Adrenal gland (tissue), 12 donors: Measurements from ENCODE around the gene RPS6KA5. TPM values are rescaled to one million over a fixed set of nuclear protein-coding genes. Genes with fewer than 3 reads are reported as not detected.

Source experiments
- DNase-seq, 7 donors: peaks; one replicate each; pipeline ENCODE4 v3.0.0-alpha.2; 2019 to 2020
- H3K27ac ChIP-seq, 5 donors: fragments of 200-600 bp; sonication (generic) in 4 of 5; 1 replicate in 3 of 5; 2 replicates in 2 of 5; pipeline versions ENCODE4 v1.5.1 to v1.8.0; 2016 to 2020; ENCODE audit warnings: mild to moderate bottlenecking in 1 of 5
- H3K27me3 ChIP-seq: fragments of 200-600 bp; 2 replicates; pipeline ENCODE4 v1.8.0; 2021
- H3K36me3 ChIP-seq, 2 donors: fragments of 200-600 bp; replicated peaks in 1 of 2; 1 replicate in 1 of 2; 2 replicates in 1 of 2; pipeline versions ENCODE4 v1.5.1 to v1.8.0; 2018 to 2022
- H3K4me1 ChIP-seq, 2 donors: fragments of 200-600 bp; replicated peaks in 1 of 2; 1 replicate in 1 of 2; 2 replicates in 1 of 2; pipeline versions ENCODE4 v1.5.1 to v1.8.0; 2018 to 2021
- H3K4me3 ChIP-seq, 4 donors: fragments of 200-600 bp; sonication (generic) in 3 of 4; one replicate each; pipeline ENCODE4 v1.5.1; 2016 to 2018
- H3K9me3 ChIP-seq, 3 donors: fragments of 200-600 bp; sonication (generic) in 1 of 3; replicated peaks in 1 of 3; 1 replicate in 2 of 3; 2 replicates in 1 of 3; pipeline versions ENCODE4 v1.5.1 to v1.8.0; 2016 to 2021
- CTCF ChIP-seq, 6 experiments: fragments of 450-650 bp in 4 of 6; fragments of 200-600 bp in 2 of 6; sonication (generic) in 1 of 6; IDR thresholded peaks; 1 replicate in 5 of 6; 2 replicates in 1 of 6; pipeline versions ENCODE4 v1.5.1 to v1.8.0; 2016 to 2021; ENCODE audit warnings: antibody characterized with exemption in 6 of 6, mild to moderate bottlenecking in 2 of 6, moderate library complexity in 1 of 6
- POLR2A ChIP-seq, 2 donors: fragments of 450-650 bp; IDR thresholded peaks; one replicate each; pipeline ENCODE4 v1.6.1; 2017; ENCODE audit warnings: antibody characterized with exemption in 2 of 2, mild to moderate bottlenecking in 2 of 2, moderate library complexity in 1 of 2
- WGBS, 4 donors: extraction: QIAGEN DNeasy Blood & Tissue Kit in 2 of 4; methylation state at CpG; one replicate each; pipeline versions ENCODE4 v1.1.5 to v1.1.7; 2013 to 2017; 5-methylcytosine and 5-hydroxymethylcytosine counted together
- intact Hi-C, 2 donors: fragments of 100-400 bp; cut with DNase I; formaldehyde crosslinking; loops; one replicate each; pipeline versions ENCODE4 v1.14.1 to v1.15.0; 2022 to 2023
- polyA plus RNA-seq, 3 donors: library from polyadenylated mRNA; stranded (reverse); fragments of 200-250 nt in 2 of 3; fragments of 350-450 nt in 1 of 3; fragmentation: Illumina TruSeq in 1 of 3; extraction: RNeasy Lipid Tissue Mini Kit (QIAGEN cat#74804) in 1 of 3; gene quantifications; one replicate each; pipeline ENCODE4 v1.2.3, GENCODE V29; 2013 to 2014
- total RNA-seq, 9 donors: library from RNA; depleted of rRNA in 4 of 9; stranded (reverse); fragments of >200 nt in 4 of 9; fragments of 120-200 nt in 1 of 9; fragmentation: NEBNext Ultra II Directional in 1 of 9; extraction: Animal tissue kit (Norgen Biotek cat#: 25700) in 1 of 9; gene quantifications; one replicate each; pipeline versions ENCODE4 v1.1.0 to v1.2.4, GENCODE V29; 2013 to 2023
- donor health status: healthy with polysubstance abuse.
- donor health status: Bipolar disorder and iron deficiency.
- donor health status: DM: yes; HTN: yes; CAD: no.
- donor health status: DM: no; HTN: no; CAD: no.
- donor health status: DM: no; HTN: no; CAD: no.
- donor health status: DM: yes; HTN: yes; CAD: no.

The RPS6KA5 gene
- total and polyA plus RNA-seq, 12 donors, result 0.27 to 5.5 (median 1.8) TPM

DNA sequence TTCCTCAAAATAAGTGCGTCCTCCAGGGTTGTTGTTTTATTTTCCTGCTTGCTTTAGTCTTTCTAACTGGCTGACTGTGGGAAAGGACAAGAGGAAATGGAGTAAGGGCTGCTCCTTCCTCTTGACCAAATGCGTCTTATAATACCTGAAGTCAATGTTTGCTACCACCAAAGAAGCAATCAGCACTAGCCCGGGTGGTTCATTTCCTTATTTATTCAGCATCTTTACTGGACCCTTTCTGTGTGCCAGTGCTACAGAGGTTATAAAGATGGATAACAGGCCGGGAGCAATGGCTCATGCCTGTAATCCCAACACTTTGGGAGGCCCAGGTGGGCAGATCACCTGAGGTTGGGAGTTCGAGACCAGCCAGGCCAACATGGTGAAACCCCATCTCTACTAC, 15.1 kb upstream of the RPS6KA5 start:
- intact Hi-C loops, result no loop called here
- WGBS, 4 donors, result 88 to 97% (median 93%) methylated on average over 5 of the region's 5 CpGs
- TF ChIP-seq POLR2A (IDR thresholded peaks at IDR 0.05), result no peak
- no peak for TF ChIP-seq CTCF (IDR thresholded peaks at IDR 0.05)

GRCh38 chr14:91070572-91070971, 10.1 kb upstream of the RPS6KA5 start:
- H3K36me3 ChIP-seq, result no peaks in the 10 kb centered on the region
- no peaks in the 10 kb centered on the region for H3K4me1 ChIP-seq
- TF ChIP-seq POLR2A (IDR thresholded peaks at IDR 0.05) (no peak), CTCF (IDR thresholded peaks at IDR 0.05) (no peak)
- no peaks in the 10 kb centered on the region for H3K9me3 ChIP-seq
- H3K4me3 ChIP-seq, result no peak overlapping the region
- DNase-seq, result no peak
- no peaks in the 10 kb centered on the region for H3K27me3 ChIP-seq
- no peak overlapping the region for H3K27ac ChIP-seq
- intact Hi-C loops, result no loop called here

More for the DNA sequence above, 15.1 kb upstream of the RPS6KA5 start:
- no peaks in the 10 kb centered on the region for H3K4me1 ChIP-seq
- H3K27ac ChIP-seq, result no peak overlapping the region
- H3K27me3 ChIP-seq, result no peaks in the 10 kb centered on the region
- no peak for DNase-seq
- H3K9me3 ChIP-seq, result no peaks in the 10 kb centered on the region
- H3K36me3 ChIP-seq, result no peaks in the 10 kb centered on the region
- H3K4me3 ChIP-seq, result no peak overlapping the region

DNA sequence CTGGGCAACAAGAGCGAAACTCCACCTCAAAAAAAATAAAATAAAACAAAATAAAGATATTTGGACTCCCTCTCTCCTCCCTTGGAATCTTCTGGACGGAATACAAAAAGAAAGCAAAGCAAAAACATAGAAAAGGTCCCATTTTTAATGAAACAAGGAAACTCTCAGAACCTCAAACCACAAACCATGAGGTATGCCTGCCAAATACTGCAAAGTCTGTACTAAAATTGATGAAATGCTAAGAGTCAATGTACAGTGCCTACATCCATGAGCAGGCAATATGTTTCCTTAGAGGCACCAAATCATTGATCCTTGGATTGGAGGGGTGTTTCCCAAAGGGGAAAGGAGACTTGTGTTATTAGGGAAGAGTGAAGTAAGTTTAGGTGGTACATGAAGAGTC, 8.2 kb upstream of the RPS6KA5 start:
- H3K36me3 ChIP-seq, result no peaks in the 10 kb centered on the region
- intact Hi-C loops, result no loop called here
- no peaks in the 10 kb centered on the region for H3K9me3 ChIP-seq
- no peaks in the 10 kb centered on the region for H3K27me3 ChIP-seq
- TF ChIP-seq CTCF (IDR thresholded peaks at IDR 0.05) (no peak), POLR2A (IDR thresholded peaks at IDR 0.05) (no peak)
- no peaks in the 10 kb centered on the region for H3K4me1 ChIP-seq
- no peak for DNase-seq
- no peak overlapping the region for H3K27ac ChIP-seq
- 55 to 86% (median 66%) methylated on average over 2 of the region's 2 CpGs for WGBS, 4 donors
- H3K4me3 ChIP-seq, result no peak overlapping the region

- no peak overlapping the region for H3K4me3 ChIP-seq
- no peaks in the 10 kb centered on the region for H3K27me3 ChIP-seq
- no peak overlapping the region for H3K27ac ChIP-seq
- H3K36me3 ChIP-seq, result no peaks in the 10 kb centered on the region
- intact Hi-C loops, result no loop called here
- TF ChIP-seq CTCF (IDR thresholded peaks at IDR 0.05), result no peak
- TF ChIP-seq POLR2A (IDR thresholded peaks at IDR 0.05), result no peak
- no peak for DNase-seq
- no peaks in the 10 kb centered on the region for H3K9me3 ChIP-seq
- H3K4me1 ChIP-seq, result no peaks in the 10 kb centered on the region
- WGBS, 4 donors, result 86 to 91% (median 88%) methylated on average over 1 of the region's 1 CpG
Observed at GRCh38 chr14:91067186-91067585, 6.7 kb upstream of the RPS6KA5 start.
